HL-60 (cell line): ENCODE results near the gene LINC01488.

ENCODE experiments used
- GABPA ChIP-seq: IDR thresholded peaks from 2 replicates; pipeline ENCODE4 v1.6.1; 2012; ENCODE audit warnings: low read depth
- POLR2AphosphoS5 ChIP-seq: IDR thresholded peaks from 2 replicates; pipeline ENCODE4 v1.6.1; 2012; ENCODE audit warnings: low read depth
- TF ChIP-seq, protein P1 (sequence below): IDR thresholded peaks from one replicate; pipeline ENCODE4 v1.5.1; 2011; ENCODE audit warnings: low read length, control low read depth, inconsistent platforms; ENCODE audit not compliant: insufficient read depth

- TF ChIP-seq POLR2AphosphoS5: no peak
- TF ChIP-seq, protein P1, sequence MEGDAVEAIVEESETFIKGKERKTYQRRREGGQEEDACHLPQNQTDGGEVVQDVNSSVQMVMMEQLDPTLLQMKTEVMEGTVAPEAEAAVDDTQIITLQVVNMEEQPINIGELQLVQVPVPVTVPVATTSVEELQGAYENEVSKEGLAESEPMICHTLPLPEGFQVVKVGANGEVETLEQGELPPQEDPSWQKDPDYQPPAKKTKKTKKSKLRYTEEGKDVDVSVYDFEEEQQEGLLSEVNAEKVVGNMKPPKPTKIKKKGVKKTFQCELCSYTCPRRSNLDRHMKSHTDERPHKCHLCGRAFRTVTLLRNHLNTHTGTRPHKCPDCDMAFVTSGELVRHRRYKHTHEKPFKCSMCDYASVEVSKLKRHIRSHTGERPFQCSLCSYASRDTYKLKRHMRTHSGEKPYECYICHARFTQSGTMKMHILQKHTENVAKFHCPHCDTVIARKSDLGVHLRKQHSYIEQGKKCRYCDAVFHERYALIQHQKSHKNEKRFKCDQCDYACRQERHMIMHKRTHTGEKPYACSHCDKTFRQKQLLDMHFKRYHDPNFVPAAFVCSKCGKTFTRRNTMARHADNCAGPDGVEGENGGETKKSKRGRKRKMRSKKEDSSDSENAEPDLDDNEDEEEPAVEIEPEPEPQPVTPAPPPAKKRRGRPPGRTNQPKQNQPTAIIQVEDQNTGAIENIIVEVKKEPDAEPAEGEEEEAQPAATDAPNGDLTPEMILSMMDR: no peak
- no peak for TF ChIP-seq GABPA
Measured at GRCh38 chr11:69531717-69532088, 50.2 kb downstream of the LINC01488 start.
